Right ventricle myocardium inferior (tissue), 1 donor: Measurements from ENCODE around the gene SAMD7. TPM values are rescaled to one million over a fixed set of nuclear protein-coding genes. Genes with fewer than 3 reads are reported as not detected.

ENCODE experiments used
- ATAC-seq: fragments of 200-7000 bp; cut with Tn5 transposase; one replicate; pipeline ENCODE4 v1.9.1; 2020; ENCODE audit warnings: mild to moderate bottlenecking, moderate library complexity
- DNase-seq: peaks from one replicate; pipeline ENCODE4 v3.0.0; 2021; ENCODE audit errors: missing footprints
- intact Hi-C: fragments of 100-400 bp; cut with DNase I; formaldehyde crosslinking; loops from one replicate; pipeline ENCODE4 v1.11.0; 2022
- long read RNA-seq: library from polyadenylated mRNA; unstranded; transcript quantifications from one replicate; pipeline ENCODE4 v2.0.0, GENCODE V29; 2021
- total RNA-seq: library from RNA; stranded (reverse); fragmentation: NEBNext Ultra II Directional; extraction: Animal tissue kit (Norgen Biotek cat#: 25700); gene quantifications from one replicate; pipeline ENCODE4 v1.2.1, GENCODE V29; 2021
- donor health status: DM: no; HTN: yes; CAD: no; lungs with severe emphysema.

SAMD7 gene, protein sequence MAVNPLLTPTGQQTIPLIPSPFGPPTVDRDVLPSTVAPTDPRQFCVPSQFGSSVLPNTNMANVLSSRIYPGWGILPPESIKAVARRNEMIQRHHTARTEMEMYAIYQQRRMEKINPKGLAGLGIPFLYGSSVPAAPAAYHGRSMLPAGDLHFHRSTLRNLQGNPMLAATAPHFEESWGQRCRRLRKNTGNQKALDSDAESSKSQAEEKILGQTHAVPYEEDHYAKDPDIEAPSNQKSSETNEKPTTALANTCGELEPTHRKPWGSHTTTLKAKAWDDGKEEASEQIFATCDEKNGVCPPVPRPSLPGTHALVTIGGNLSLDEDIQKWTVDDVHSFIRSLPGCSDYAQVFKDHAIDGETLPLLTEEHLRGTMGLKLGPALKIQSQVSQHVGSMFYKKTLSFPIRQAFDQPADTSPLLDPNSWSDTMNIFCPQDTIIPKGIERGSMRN
- total RNA-seq = not detected
- long read RNA-seq = 0 reads

DNA sequence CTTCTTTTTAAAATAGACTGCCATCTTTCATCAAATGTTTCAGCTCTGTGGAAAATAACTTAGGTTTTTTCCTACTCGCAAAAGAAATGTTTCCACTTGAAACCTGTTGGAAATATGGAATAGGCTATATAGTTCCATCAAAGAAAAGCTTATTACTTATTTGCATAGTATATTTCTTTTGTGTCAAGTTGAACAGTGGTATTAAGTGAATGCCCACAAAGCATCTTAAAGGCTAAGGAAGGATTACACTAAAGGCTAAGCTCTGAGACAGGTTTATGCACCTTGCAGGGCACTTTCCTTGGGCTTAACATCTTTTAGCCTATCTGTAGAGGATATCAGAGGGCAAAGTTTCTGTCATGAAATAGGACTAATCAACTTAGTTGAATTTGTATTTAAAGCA, at the start of gene SAMD7:
Gene SAMD7 (plus strand): TSS at position 301 of the 400 bp plus-strand sequence. CDS start 7,927 bp downstream, outside the sequence.
- ATAC-seq = no peak
- intact Hi-C loops = no loop called here
- DNase-seq = no peak

DNA sequence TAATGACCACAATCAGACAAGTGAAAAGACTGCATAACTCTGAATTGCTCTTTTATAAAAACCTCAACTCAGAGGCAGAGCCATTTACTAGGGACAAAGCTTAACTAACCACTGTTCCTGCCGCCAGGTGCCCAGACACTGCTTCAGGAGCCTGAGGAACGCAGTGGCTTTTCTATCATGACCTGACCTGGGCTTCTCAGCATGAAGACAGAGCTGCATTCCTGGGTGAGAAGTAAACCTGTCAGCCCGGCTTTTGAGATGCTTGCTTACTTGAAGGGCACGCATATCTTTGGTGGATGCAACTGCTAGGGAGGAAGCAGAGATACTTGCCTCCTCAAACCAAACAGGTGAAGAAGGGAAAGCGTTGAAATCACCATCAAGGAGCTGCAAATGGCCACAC, 49.5 kb upstream of the SAMD7 start:
- intact Hi-C loops = loop anchor here (10.0 kb wide), 1 partner anchor 173 kb away; the partner anchor contains the start of gene GPR160
- ATAC-seq = no peak

DNA sequence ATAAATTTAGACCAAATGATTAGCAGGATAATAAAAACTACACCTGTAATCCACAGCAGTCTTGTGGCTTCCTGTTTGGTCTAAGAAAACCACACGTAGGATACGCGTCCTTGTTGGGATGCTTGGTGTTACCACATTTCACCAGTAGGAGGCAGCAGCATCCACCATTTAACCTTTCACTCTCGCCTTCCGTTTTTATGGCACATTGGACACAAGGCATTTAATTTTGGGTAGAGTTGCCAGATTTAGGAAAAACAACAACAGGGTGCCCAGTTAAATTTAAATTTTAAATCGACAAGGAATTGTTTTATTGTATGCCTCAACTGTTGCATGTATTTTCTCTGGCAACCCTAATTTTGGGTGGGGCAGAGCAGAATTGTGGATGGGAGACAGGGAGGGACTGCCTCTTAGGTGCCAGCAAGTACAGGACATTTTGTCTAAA, 47.9 kb upstream of the SAMD7 start:
- ATAC-seq (peak; percentile 62), DNase-seq (no peak)
- intact Hi-C loops = loop anchor here (1.0 to 10.0 kb wide), 2 partner anchors 103 to 171 kb away; partner anchors contain the start of genes GPR160 and SEC62

More for the DNA sequence above, 49.5 kb upstream of the SAMD7 start:
- DNase-seq = no peak

DNA sequence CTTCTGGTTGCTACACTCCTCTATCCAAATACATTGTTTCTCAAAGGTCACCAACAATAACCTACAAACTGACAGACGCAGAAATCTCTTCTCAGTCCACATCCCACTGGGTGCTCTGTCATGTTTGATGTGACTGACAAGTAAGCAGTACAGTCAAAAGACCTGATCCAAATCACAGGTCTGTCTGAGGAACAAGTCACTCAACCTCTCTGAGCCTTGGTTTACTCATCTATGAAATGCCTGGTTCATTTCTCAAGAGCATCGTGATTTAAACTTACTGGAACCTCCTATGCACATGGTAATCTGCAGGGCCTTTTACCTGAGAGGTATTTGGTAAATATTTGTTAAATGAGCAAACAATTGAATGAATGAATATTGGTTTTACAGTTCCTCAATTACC, 47.1 kb upstream of the SAMD7 start:
- intact Hi-C loops = loop anchor here (10.0 kb wide), 1 partner anchor 171 kb away; the partner anchor contains the start of gene GPR160
- DNase-seq (no peak), ATAC-seq (no peak)

DNA sequence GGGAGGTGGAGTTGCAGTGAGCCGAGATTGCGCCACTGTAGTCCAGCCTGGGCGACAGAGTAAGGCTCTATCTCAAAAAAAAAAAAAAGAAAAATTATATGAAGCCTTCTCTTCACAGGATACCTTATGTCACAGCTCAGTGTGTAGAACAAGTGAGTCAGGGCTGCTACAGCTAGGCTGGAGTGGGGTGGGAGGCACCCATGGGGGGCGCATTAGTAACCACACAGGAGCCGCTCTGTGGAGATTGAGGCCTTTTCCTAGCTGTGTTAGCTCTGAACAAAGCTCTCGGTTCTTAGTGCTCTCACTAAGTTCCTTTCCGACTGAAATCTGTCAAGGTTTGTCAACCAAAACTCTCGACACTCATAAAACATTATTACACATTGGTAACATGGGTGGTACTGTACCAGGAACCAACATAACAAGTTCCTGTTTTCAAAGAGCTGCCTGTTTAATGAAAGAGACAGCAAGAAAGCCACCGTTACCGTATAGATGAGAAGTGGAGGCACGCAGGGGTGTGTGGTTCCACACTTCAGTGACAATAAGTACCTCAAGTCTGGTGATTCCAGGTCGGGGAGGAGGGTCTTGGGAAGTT, 46.1 kb upstream of the SAMD7 start:
- no peak for ATAC-seq
- intact Hi-C loops = loop anchor here (10.0 kb wide), 1 partner anchor 170 kb away; the partner anchor contains the start of gene GPR160
- DNase-seq = no peak

DNA sequence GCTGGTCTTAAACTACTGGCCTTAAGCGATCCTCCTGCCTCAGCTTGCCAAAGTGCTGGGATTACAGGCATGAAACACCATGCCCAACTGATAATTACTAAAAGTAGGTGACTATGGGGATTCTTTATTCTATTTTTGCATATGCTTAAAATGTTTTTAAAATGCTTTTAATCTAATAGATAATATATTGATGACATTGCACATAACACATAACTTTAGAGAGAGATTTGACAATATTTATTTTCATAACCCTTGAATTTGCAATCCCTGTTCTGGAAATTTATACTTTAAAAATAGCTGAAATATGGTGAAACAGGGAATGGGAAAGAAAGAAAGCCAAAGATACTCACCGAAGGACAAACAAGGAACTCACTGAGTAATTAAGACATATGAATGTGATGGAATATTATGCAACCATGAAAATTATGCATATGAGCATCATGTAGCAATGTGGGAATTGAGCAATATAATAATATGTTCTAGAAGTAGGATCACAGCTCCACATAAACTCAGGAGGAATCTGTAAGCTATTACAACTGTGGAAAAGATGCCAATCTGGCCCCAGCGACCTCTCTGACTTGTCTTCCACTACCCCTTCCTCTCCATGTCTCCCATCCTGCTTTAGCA, 43.7 kb upstream of the SAMD7 start:
- intact Hi-C loops = loop anchor here (10.0 kb wide), 1 partner anchor 167 kb away; the partner anchor contains the start of gene GPR160
- DNase-seq = no peak
- no peak for ATAC-seq

DNA sequence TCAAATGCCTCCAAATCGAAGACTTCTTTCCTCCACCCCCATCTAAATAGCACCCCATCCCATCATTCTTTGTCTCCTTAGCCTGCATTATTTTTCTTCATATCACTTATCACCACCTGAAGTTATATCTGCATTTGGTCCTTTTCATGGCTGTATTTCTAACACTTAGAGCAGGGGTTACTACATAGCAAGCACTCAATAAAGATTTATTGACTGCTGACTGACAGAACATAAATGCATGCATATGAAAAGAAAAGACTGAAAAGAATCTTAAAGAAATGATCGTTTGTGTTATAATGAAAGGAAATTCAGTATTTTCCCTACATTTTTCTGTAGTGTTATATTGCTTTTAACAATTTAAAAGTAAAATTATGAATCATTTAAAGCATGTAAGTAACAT, 43.0 kb upstream of the SAMD7 start:
- ATAC-seq = no peak
- no peak for DNase-seq
- intact Hi-C loops = loop anchor here (10.0 kb wide), 1 partner anchor 166 kb away; the partner anchor contains the start of gene GPR160

DNA sequence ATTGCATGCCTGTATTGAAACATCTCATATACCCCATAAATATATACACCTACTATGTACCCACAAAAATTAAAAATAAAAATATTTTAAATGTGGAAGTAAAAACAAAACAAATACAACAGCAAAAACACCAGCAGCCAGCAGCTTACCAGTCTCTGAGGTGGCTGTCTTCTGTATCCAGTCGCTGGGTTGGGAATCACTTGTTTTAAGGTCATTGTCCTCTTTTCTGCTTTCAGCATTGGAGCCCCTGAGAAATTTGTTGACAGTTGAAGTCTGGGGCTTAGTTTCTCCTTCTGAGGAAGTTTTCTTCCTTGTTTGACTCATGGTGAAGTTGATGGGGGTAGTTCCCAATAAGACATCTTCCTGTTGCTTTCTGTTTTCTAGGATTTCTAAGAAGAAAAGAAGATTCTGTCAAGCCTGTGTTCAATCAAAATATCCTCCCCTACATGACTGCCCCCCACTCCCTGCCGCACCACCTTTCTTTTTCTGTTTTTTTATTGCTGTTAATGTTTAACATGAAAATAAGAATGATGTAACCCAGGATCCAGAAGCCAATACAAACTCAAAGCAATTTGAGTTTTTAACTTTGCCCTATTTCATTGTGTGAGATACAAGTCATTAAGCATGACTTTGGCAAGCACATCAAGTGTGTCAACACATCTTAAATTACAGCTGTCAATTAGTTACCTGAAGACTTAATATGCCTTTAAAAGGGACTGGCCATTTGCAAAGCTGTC, 41.7 kb upstream of the SAMD7 start, which contains the start of gene LRRC31:
Gene LRRC31 (minus strand): TSS at position 452 of the 737 bp plus-strand sequence. CDS start 128 bp downstream, at position 324.
- intact Hi-C loops = loop anchor here (10.0 kb wide), 1 partner anchor 165 kb away; the partner anchor contains the start of gene GPR160
- DNase-seq = no peak
- ATAC-seq = no peak

DNA sequence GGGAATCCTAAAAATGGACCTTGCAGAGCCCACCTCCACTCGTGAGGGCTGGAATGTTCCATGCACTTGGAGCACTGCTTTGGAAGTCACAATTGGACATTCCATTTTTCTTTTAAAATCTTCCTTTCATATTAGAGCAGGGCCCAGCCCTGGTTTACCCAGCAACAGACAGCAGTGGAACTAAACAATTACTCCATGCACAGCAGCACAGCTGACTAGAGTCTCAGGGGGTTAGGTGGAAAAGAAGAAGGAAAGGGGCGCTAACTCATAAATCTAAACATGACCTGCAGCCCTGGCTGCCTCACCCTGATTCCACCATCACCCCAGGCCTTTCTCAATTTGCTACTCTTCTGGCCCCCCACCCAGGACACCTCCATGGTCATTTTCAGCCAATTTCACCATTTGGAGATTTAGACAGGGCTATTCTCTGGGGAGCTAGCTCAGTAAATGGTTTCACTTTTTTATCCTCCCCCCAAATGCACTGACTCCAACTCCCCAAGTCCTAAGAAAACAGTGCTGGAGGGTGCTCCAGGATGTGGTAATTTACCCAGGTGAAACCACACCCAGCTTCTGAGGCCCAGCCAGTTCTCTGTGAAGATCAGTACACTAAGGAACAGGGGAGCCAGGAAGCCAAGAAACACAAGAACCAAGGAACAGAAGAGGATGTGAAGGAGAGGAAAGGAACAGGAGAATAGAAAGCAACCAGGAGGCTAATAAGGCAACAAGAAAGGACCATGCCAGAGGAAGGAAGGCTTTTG, 40.1 kb upstream of the SAMD7 start:
- intact Hi-C loops = no loop called here
- DNase-seq (no peak), ATAC-seq (no peak)

DNA sequence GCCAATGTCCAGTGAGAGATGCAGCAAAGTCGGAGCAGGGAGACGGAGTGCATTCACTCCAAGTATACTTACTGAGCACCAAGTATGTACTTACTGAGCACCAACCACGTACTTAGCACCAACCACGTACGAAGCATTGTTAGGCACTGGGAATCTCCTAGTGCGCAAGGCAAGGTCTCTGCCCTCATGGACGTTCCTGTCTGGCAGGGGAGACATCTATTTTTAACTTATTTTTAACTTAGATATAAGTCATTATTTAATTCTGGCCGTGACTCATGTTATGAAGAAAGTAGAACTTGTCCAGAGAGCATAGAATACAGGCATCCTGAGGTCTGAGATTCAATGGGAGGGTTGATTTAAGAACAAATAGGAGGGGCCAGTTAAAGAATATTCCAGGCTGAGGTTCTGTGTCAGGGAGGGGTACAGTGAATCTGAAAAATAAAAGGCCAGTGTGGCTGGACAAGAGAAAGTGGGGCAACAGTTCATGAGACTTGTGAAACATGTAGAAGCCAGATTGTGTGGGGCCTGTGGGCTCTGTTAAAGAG, 32.3 kb upstream of the SAMD7 start:
- no peak for DNase-seq
- ATAC-seq = no peak
- intact Hi-C loops = no loop called here

DNA sequence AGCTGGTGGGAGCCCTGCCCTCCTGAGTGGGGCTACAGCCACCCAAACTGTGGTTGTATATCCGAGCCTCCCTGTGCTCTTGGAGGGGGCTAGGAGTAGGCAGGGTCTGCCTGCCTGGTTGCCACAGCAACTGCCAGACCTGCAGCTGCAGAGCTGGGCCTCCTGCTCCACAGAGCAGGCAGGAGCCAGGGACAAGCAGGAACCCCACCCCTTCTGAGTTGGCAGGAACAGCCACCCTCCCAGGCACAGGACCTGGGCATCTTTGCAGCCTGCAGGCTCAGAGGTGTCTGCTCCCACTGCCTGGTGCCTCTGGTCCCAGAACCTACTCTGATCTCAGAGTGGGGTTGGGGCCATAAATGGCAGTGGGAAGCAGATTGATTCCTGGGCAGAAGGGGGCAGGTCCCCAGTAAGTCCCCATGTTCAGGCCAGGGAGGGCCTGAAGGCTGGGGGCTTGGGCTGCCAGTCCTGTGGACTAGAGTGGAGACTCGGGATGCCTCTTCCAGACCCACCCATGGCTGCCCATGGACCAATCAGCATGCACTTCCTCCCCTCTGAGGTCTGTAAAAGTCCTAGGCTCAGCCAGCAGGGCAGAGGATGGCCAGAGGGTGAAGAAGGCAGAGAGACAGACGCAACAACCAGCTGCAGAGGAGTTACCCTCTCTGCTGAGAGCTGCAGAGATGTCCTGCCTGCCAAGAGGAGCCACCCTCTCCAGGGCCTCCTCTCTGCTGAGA, 31.4 kb upstream of the SAMD7 start:
- DNase-seq = no peak
- no peak for ATAC-seq
- intact Hi-C loops = no loop called here

DNA sequence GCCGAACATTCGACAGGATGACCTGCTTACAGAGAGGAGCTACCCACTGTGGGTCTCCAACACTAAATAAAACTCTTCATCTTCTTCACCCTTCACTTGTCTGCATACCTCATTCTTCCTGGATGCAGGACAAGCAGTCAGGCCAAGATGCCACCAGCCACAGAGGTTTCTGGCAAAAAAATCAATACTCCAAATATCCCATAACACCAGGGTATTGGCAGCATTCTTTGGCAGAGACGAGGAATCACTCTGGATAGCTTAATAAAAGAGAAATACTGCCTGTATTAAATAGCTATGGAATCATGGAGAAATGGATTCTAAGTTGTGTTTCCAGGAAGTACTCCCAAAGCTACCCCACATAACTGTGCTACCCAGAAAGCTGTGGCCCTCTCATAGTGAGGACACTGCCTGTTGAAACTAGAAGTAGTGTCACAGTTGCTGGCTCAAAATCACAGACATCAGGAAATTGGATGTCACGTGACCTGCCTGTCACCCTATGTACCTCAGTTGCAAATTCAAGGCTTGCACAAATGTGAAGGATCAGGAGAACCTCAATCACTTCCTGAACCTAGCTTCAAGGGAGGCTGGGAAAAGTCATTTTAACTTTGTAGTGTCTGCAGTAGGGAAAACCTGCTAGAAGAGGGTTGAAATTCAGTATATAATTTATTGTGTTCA, 30.7 kb upstream of the SAMD7 start:
- no peak for ATAC-seq
- intact Hi-C loops = no loop called here
- no peak for DNase-seq

DNA sequence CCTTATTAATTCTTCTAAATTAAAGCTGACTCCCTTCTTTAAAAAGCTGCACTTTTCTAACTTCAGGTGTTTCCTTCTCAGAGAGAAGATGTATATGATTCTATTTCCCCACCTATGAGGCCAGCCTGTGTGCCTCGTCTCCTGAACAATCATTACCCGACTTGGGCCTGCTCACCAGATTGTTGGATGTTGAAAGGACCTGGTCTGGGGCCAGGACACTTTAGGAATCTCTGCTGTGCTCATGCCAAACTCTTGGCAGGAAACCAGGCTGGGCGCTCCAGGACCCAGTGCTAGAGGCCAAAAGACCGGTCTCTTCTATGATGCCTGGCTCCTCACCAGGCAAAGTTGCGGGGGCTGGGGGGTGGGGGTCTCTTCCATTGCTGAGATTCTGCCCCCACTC, 24.7 kb upstream of the SAMD7 start:
- ATAC-seq (peak; percentile 96), DNase-seq (peak; percentile 75)
- intact Hi-C loops = no loop called here

DNA sequence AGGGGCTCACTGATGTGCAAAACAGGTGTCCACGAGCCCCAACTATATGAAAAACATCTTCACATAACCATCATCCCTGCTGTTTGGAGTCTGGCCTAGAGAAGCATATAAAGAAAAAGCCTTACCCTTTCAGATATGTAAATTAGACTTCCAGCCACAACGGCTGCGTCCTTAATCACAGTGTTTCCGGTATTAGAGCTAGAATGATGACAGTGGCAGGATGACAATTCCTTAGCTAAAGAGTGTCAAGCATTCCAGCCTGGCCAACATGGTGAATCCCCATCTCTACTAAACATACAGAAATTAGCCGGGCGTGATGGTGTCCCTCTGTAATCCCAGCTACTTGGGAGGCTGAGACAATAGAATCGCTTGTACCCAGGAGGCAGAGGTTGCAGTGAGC, 19.5 kb upstream of the SAMD7 start:
- DNase-seq = no peak
- no peak for ATAC-seq
- intact Hi-C loops = no loop called here

DNA sequence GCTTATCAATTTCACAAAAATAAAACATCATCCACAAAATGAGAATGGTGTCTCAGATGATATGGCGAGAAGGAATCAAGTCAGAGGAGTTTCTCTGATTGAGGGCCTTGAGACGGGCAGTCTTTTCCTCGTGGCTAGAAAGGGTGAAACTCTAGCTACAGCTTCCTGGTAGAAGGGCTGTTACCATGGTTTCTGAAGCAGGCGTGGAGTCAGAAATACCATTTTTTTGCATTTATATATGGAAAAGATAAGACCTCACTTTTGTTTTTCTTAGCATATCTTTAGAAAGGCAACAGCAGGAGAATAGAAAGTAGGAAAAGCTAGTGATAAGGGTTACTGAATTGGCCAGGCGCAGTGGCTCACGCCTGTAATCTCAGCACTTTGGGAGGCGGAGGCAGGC, 17.3 kb upstream of the SAMD7 start:
- ATAC-seq = no peak
- intact Hi-C loops = no loop called here
- DNase-seq = no peak

DNA sequence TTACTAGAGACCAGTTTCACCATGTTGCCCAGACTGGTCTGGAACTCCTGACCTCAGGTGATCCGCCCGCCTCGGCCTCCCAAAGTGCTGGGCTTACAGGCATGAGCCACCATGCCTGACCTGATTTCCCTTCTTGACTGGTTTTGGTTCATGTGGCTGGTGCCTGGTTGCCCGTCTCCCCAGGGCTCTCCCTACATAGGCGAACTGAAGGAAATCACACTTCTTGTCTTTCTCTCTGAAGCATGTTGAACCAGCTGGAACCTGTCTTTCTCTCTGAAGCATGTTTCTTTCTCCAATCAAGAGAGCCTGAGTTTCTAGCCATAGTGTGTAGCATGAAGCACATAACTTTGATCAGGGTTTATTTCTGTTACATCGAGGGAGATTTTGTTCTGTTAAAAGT, 16.3 kb upstream of the SAMD7 start:
- no peak for ATAC-seq
- DNase-seq = no peak
- intact Hi-C loops = no loop called here
